Esophagus muscularis mucosa (tissue), 4 donors: ENCODE measurements around the gene ITPA. TPM values are rescaled to one million over a fixed set of nuclear protein-coding genes. Genes with fewer than 3 reads are reported as not detected.

Experiments
- DNase-seq: peaks from one replicate; pipeline ENCODE4 v3.0.0-alpha.2; 2017; ENCODE audit errors: extremely low spot score
- H3K27ac ChIP-seq, 4 donors: fragments of 200-600 bp; sonication (generic); replicated peaks in 1 of 4; 1 replicate in 3 of 4; 2 replicates in 1 of 4; pipeline ENCODE4 v1.5.1; 2016 to 2019; ENCODE audit warnings: mild to moderate bottlenecking in 1 of 4
- H3K27me3 ChIP-seq, 4 donors: fragments of 200-600 bp; sonication (generic); one replicate each; pipeline versions ENCODE4 v1.5.1 to v1.6.0; 2016 to 2019
- H3K36me3 ChIP-seq, 4 donors: fragments of 200-600 bp; sonication (generic); one replicate each; pipeline ENCODE4 v1.5.1; 2016 to 2019
- H3K4me1 ChIP-seq, 4 donors: fragments of 200-600 bp; sonication (generic); one replicate each; pipeline ENCODE4 v1.5.1; 2016 to 2019
- H3K4me3 ChIP-seq, 4 donors: fragments of 200-600 bp; sonication (generic); 1 replicate in 2 of 4; 2 replicates in 2 of 4; pipeline ENCODE4 v1.5.1; 2016 to 2019; ENCODE audit warnings: mild to moderate bottlenecking in 4 of 4, moderate library complexity in 1 of 4
- H3K9me3 ChIP-seq, 4 donors: fragments of 200-600 bp; sonication (generic); 1 replicate in 3 of 4; 2 replicates in 1 of 4; pipeline ENCODE4 v1.5.1; 2016 to 2019
- EP300 ChIP-seq: sonication (generic); formaldehyde crosslinking; IDR thresholded peaks from one replicate; pipeline ENCODE4 v1.6.1; 2017; ENCODE audit warnings: antibody characterized with exemption
- POLR2A ChIP-seq: fragments of 450-650 bp; IDR thresholded peaks from one replicate; pipeline ENCODE4 v1.6.1; 2017; ENCODE audit warnings: antibody characterized with exemption, moderate library complexity, mild to moderate bottlenecking, low read depth
- POLR2AphosphoS5 ChIP-seq, 2 donors: sonication (generic); formaldehyde crosslinking; IDR thresholded peaks; one replicate each; pipeline ENCODE4 v1.6.1; 2017; ENCODE audit warnings: antibody characterized with exemption in 2 of 2
- WGBS: methylation state at CpG from one replicate; pipeline ENCODE4 v1.1.5; 2018; 5-methylcytosine and 5-hydroxymethylcytosine counted together
- intact Hi-C: fragments of 100-400 bp; cut with DNase I; formaldehyde crosslinking; loops from one replicate; pipeline ENCODE4 v1.15.1; 2023
- total RNA-seq, 4 donors: library from RNA; depleted of rRNA; stranded (reverse); fragments of >200 nt; gene quantifications; one replicate each; pipeline versions ENCODE4 v1.1.0 to v1.2.1, GENCODE V29; 2016
- TF ChIP-seq, protein P1 (sequence below), 3 experiments: fragments of 200-600 bp in 2 of 3; fragments of 450-650 bp in 1 of 3; sonication (generic) in 2 of 3; IDR thresholded peaks; one replicate each; pipeline ENCODE4 v1.5.1; 2017 to 2019; ENCODE audit warnings: antibody characterized with exemption in 3 of 3, mild to moderate bottlenecking in 2 of 3, moderate library complexity in 1 of 3

ITPA gene
- total RNA-seq, 4 donors from 2014 or later = 18.7 to 30.0 (median 27.8) TPM

DNA sequence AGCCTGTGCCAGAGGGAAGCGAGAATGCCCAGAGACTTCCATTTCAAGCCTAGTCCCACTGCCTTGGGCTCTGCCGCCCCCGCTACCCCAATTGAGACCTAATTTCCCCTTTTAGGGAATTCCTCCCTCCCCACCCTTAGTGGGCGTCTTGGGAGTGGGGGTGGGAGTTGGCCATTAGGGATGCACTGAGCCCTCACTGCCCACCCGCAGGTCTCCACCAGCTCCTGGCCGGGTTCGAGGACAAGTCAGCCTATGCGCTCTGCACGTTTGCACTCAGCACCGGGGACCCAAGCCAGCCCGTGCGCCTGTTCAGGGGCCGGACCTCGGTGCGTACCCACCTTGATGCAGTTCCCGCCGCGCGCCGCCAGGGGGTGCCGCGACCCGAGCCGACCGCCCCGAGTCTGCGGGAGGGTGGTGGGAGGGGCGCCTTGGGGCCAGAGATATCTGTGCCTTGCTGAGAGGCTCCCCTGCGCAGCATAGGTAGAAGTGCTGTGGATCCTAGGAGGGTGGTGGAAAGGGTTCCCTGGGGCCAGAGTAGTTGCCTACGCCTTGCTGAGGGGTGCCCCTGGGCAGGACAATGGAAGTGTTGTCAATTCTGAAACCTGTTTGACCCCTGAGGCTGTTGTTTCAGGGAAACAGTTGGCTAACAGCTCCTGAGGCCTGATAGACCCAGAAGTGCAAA lies 9.2 kb downstream of the ITPA start:
- Histone ChIP-seq H3K9me3 (no peaks in the 10 kb centered on the region), H3K27me3 (no peaks in the 10 kb centered on the region), H3K4me3 (peak overlapping the region in 1 of 4 donors; percentile 3), H3K27ac (no peak overlapping the region), H3K36me3 (peaks cover 14 to 79% (median 66%) of the 10 kb centered on the region in 4 donors), H3K4me1 (peaks cover 0 to 8% (median 7%) of the 10 kb centered on the region in 4 donors)
- WGBS = 33% methylated on average over 16 of the region's 30 CpGs
- intact Hi-C loops = no loop called here
- TF ChIP-seq, protein P1, sequence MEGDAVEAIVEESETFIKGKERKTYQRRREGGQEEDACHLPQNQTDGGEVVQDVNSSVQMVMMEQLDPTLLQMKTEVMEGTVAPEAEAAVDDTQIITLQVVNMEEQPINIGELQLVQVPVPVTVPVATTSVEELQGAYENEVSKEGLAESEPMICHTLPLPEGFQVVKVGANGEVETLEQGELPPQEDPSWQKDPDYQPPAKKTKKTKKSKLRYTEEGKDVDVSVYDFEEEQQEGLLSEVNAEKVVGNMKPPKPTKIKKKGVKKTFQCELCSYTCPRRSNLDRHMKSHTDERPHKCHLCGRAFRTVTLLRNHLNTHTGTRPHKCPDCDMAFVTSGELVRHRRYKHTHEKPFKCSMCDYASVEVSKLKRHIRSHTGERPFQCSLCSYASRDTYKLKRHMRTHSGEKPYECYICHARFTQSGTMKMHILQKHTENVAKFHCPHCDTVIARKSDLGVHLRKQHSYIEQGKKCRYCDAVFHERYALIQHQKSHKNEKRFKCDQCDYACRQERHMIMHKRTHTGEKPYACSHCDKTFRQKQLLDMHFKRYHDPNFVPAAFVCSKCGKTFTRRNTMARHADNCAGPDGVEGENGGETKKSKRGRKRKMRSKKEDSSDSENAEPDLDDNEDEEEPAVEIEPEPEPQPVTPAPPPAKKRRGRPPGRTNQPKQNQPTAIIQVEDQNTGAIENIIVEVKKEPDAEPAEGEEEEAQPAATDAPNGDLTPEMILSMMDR (IDR thresholded peaks at IDR 0.05) = peak; percentile 61 to 95 (median 77)
- TF ChIP-seq POLR2AphosphoS5 (IDR thresholded peaks at IDR 0.05) (no peak), EP300 (no peak), POLR2A (no peak)
- no peak for DNase-seq

DNA sequence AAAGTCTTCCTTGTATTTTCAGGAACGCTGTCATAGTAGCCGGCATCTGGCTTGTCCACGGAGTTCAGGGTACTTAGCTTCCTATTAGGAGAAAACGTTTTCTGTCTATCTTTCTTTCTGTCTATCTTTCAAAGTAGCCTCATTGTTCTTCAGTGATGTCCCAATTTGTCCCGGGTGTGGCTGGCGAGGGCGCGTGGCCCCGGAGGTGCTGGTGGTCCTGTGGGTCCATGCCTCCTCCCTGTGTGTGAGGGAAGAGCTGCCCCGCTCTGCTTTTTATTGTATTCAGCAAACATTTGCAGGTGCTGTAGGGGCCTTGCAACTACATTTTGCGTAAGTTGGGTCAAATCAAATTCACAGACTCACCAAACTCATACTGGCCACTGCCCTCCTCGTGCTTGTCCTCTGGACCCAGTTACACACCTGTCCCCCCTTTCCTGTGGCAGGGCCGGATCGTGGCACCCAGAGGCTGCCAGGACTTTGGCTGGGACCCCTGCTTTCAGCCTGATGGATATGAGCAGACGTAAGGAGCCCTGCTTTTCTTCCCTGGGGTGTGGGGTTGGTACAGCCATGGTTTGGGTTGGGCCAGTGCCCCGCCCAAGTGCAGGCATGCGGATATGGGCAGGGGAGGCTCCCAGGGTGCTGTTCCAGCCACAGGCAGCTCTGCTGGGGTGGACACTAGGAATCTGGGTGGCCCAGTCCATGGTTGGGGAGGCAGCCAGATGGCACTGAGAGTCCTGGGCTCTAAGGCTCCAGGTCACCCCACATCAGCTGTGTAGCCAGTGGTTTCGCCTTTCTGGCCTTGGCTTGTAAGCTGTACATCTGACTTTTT lies 12.3 kb downstream of the ITPA start:
- no peak overlapping the region for H3K27ac ChIP-seq
- no peaks in the 10 kb centered on the region for H3K9me3 ChIP-seq
- intact Hi-C loops = no loop called here
- peaks cover 14 to 69% (median 43%) of the 10 kb centered on the region in 4 donors for H3K36me3 ChIP-seq
- DNase-seq = no peak
- H3K27me3 ChIP-seq = no peaks in the 10 kb centered on the region
- no peak overlapping the region for H3K4me3 ChIP-seq
- peaks cover 0 to 8% (median 7%) of the 10 kb centered on the region in 4 donors for H3K4me1 ChIP-seq
- TF ChIP-seq EP300 (no peak), POLR2AphosphoS5 (IDR thresholded peaks at IDR 0.05) (no peak), POLR2A (no peak)
- TF ChIP-seq, protein P1 (IDR thresholded peaks at IDR 0.05) = no peak
- 89% methylated on average over 18 of the region's 18 CpGs for WGBS

DNA sequence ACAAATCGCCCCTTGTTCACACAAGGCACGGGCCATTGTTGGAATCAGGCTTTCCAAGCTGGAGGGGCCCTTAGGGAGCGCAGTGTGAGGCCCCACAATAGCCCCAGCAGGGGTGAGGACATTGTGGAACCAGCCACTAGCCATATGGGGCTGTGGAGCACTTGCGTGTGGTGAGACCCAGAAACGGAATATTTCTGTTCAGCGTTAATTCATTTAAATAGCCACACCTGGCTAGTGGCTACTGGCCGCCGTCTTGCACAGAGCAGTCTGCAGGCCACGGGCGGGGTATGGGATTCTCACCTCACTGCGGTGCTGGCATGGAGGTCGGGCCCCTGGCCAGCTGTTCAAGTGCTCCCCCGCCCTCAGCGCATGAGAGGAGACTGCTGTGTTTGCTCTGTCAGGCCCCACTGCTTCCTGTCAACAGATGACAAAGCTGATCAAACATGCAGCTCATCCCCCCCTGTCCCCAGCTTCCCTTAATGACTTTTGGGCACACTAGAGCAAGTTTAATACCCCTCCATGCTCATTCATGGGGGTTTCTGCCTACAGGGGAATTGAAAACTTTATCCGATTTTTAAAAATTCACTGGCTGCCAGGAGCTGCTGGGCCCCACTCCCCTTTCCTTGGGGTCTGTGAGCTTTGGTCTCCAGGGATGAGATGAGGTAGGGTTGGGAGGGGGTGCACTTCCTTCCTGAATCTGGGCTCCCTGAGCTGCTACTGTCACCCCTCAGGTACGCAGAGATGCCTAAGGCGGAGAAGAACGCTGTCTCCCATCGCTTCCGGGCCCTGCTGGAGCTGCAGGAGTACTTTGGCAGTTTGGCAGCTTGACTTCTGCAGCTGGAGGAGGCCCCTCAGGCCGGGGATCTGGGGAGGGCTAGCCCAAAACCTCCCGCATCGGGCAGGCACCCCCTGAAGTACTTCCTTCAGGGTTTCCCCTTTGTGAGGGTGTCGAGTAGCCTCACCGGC lies 13.6 kb downstream of the ITPA start:
- TF ChIP-seq EP300 (no peak), POLR2A (no peak), POLR2AphosphoS5 (IDR thresholded peaks at IDR 0.05) (no peak)
- TF ChIP-seq, protein P1 (IDR thresholded peaks at IDR 0.05) = no peak
- H3K9me3 ChIP-seq = no peaks in the 10 kb centered on the region
- no peak overlapping the region for H3K27ac ChIP-seq
- no peaks in the 10 kb centered on the region for H3K27me3 ChIP-seq
- WGBS = 74% methylated on average over 20 of the region's 25 CpGs
- peaks cover 14 to 65% (median 42%) of the 10 kb centered on the region in 4 donors for H3K36me3 ChIP-seq
- peaks cover 0 to 8% (median 7%) of the 10 kb centered on the region in 4 donors for H3K4me1 ChIP-seq
- H3K4me3 ChIP-seq = no peak overlapping the region
- no peak for DNase-seq
- intact Hi-C loops = no loop called here

DNA sequence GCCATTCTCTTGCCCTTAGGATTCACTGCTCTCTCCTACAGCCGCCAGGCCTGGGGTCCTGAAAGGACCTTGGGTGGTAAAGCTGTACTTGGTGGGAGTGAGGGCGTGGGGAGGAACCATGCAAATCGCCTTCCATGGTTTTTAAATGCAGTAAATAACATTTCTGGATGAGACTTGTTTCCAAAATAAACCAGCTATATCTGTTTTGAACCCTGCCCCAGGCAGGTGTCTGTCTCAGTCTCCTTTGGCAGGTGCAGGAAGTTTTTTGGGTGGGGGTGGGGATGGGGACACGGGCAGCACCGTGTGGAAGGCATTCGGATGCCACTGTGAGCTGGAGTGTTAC lies 14.3 kb downstream of the ITPA start:
- TF ChIP-seq EP300 (no peak), POLR2AphosphoS5 (IDR thresholded peaks at IDR 0.05) (no peak), POLR2A (no peak)
- TF ChIP-seq, protein P1 (IDR thresholded peaks at IDR 0.05) = no peak
- intact Hi-C loops = no loop called here
- no peak overlapping the region for H3K4me3 ChIP-seq
- H3K9me3 ChIP-seq = no peaks in the 10 kb centered on the region
- H3K27ac ChIP-seq = no peak overlapping the region
- H3K4me1 ChIP-seq = peaks cover 0 to 2% (median 1%) of the 10 kb centered on the region in 4 donors
- peaks cover 14 to 65% (median 42%) of the 10 kb centered on the region in 4 donors for H3K36me3 ChIP-seq
- DNase-seq = no peak
- H3K27me3 ChIP-seq = no peaks in the 10 kb centered on the region
- 90% methylated on average over 6 of the region's 6 CpGs for WGBS
